GM18861 (cell line): ENCODE measurements around the gene SUPT3H.
A peak's percentile ranks its signal among the peaks of the same experiment; 100 is the strongest.
"Not testable (repeated sequence)": the region's sequence is repeated elsewhere in the genome, so short reads cannot be mapped to it uniquely, and the experiment has no call there.

ENCODE experiments used
- ATAC-seq: cut with Tn5 transposase; IDR thresholded peaks from one replicate; pipeline ENCODE4 v1.9.1; 2021; ENCODE audit not compliant: unreplicated experiment

The SUPT3H gene

DNA sequence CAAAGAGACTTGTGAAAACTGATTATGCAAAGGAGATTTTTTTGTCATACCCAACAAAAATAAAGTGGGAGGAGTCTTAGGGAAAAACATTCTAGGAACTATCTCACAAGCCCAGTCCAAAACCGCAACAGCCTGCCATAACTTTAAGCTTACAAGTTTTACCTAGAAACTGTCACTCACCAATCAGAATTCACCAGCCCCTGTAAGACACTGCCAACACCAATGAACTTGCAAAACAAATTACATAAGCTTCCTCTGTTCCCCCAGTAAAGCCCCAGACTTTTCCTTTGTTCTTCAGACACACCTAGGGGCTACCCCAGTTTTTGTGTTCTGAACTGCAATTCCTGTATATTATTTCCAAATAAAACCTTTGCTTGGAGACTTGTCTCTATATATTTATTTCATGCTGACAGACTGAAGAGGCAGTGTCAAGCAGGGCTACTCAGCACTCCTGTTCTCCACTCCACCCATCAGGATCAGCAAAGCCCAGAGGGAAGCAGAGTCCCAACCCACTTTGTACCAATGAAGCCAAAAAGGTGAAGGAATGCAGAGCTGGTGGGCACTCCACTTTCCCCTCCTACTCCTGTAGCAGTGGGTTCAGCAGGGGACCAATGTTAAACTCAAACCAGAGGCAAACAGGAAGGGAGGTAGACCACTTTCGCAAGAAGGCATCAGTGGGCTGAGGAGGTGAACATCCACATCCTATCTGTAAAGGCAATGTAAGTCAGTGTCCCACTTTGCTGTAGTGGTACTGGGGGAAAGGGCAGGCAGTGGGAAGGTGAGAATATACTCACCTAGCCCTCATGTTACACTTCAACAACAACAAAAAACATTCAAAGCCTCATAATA lies 192.1 kb downstream of the SUPT3H start:
- ATAC-seq, result no peak

DNA sequence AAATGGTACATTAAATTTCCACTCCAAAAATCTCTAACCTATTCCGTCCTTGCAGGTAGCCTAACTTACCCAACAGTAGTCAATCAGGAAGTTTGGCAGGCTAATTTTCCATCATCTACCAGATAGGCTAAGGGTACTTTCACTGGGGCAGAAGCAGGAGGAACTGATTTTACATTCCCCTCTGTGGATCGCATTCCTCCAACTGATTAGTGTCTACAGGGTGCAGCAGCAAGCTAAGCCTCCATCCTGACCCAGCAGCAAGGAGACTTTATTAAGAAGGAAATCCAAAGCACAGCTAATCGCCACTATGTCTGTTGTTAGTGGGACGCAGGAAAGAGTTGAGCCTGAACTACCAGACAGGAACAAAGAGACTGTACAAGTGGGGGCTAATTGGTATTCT lies 192.8 kb downstream of the SUPT3H start:
- no peak for ATAC-seq

DNA sequence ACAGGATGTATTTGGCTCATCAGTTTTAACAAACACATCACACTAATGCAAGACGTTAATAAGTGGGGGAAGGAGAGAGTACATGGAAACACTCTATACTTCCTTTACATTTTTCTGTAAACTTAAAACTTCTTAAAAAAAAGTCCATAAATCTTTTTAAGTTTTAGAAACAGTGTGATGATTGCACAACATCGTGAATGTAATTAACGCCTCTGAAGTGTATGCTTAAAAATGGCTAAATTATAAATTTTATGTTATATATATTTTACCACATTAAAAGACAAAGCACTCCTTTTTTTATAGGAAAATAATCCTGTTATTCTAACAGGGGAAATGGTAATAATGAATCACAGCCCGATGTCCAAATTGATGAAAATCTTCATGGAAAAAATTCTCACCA lies 193.7 kb downstream of the SUPT3H start:
- no peak for ATAC-seq

DNA sequence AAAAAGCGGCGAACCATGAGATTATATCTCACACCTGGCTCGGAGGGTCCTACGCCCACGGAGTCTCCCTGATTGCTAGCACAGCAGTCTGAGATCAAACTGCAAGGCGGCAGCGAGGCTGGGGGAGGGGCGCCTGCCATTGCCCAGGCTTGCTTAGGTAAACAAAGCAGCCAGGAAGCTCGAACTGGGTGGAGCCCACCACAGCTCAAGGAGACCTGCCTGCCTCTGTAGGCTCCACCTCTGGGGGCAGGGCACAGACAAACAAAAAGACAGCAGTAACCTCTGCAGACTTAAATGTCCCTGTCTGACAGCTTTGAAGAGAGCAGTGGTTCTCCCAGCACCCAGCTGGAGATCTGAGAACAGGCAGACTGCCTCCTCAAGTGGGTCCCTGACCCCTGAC lies 201.4 kb downstream of the SUPT3H start:
- not testable (repeated sequence) for ATAC-seq

DNA sequence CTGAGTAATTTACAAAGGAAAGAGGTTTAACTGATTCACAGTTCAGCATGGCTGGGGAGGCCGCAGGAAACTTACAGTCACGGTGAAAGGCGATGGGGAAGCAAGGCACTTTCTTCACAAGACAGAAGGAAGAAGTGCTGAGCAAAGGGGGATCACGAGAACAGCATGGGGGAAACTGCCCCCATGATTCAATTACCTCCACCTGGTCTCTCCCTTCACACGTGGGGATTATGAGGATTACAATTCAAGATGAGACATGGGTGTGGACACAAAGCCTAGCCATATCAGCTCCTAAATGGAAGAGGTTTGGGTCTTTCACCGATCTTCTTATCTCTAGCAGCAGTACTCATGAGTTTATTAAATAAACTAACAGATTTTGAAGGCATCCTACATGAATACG lies 202.5 kb downstream of the SUPT3H start:
- no peak for ATAC-seq

DNA sequence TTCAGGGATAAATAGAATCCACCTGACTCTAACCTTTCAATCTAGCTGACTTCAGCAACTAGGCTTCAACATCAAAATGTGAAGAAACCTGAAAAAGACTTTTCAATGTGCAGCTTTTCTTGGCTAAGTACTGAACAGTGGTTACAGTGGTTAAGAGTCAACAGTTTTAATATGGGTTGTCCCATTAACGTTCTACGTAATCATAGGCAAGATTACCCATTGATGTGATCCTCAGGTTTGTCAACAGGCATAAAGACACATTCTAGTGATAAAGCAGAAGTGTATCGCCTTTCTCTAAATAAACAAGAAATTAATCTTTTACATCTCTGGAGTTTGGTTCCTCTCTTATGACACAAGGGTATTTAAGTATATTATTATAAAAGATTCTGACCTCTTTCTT lies 203.7 kb downstream of the SUPT3H start:
- ATAC-seq, result no peak

DNA sequence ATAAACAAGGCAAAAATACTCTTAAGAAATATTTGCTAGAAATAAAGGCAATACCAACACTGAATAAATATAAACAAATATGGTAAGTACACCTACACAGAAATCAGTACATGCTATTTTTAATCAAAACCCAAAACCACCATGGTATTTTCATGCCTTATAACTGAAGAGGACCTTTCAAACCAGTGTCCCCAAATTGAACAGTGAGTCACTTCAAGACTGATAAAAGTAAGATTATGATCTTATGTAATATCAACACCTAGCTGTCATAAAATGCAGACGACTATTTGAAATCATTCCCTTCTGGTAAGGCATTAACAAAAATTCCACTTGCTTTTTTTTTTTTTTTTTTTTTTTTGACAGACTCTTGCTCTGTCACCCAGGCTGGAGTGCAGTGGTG lies 206.4 kb downstream of the SUPT3H start:
- no peak for ATAC-seq

DNA sequence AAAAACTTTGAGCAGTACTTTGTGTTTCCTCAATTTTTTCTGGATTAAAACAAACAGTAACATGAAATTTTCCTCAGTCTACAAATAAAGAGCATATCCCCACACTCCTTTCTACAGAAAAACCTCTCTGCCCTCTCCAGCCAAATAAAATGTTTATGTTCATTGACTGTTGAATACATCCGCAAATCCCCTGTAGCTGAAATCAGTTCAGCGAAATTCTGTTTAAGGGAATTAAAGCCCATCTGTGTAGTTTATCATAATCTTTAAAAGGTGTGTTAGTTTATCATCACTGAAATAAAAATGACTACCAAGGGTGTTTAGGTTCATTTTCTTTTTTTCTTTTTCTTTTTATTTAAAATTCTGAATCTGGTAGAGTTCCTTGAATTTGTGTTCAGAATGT lies 207.4 kb downstream of the SUPT3H start:
- no peak for ATAC-seq

DNA sequence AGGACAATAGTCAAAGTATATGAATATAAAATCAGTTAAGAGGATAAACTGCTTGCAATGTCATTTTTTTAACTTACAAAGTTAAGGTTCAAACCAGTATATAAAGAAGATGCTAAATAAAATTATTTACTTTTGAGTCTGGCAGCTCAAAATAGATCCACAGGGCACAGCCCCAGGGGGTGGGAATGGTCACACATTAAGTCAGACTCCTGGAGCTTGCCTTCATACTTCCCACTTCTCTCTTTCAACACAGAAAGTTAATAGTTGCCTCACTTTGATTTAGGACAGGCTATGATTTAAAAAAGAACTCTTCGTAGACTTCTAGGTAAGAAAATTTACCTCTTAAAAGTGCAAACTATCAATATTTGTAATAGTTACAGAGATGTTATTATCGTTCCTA lies 207.9 kb downstream of the SUPT3H start:
- ATAC-seq, result no peak

DNA sequence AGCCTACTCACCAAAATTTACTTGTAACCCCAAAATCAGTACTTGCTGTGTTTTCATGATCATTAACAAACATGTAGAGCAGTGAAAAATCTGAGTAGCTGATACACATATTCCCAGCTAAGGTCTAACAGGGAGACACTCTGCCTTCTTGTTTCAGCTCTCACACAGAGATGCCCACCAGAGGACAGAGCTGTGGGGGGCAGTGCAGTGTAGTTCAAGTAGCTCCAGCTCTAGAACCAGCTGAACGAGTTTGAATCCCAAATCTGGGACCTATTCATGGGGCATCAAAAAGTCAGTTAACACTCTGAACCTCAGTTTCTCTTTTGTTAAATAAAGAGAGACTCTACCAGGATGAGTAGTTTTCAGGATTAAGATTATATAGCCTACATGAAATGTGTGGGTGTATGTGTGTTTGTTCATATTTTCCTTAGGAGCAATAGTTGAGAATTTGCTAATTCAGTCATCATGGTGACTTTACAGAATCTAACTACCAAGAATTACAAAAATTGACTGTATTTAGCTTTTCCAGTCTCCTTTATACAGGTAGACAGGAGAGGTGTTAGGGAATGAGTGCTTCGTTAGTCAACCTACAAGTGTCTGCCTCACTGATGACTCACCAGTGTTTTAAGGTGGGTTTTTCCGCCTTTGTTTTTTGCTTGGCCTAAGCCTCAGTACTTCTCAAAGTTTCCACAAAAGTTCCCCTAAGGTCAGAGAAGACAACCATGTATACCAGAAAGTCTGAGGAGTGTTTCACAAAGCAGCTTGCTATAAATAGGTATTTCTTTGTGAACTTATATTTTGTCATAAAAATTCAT lies 213.6 kb downstream of the SUPT3H start:
- peak; percentile 63 for ATAC-seq

DNA sequence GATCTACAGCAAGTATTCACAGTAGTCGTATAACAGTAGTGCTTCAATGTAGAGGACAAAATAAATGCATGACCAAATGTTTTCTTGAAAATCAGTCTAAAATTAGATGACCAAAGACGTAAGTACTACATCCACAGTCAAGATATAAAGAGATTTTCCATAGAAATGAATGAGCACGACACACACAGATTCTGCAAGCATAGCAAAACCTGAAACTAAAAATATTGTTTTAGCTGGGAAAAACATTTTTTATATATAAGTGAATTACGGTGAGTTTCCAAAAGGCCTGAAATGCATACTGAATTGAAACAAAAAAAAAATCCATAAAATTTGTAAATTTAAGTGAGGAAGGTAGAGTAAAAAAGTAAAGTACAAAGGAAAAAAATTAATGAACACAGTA lies 217.4 kb downstream of the SUPT3H start:
- no peak for ATAC-seq

DNA sequence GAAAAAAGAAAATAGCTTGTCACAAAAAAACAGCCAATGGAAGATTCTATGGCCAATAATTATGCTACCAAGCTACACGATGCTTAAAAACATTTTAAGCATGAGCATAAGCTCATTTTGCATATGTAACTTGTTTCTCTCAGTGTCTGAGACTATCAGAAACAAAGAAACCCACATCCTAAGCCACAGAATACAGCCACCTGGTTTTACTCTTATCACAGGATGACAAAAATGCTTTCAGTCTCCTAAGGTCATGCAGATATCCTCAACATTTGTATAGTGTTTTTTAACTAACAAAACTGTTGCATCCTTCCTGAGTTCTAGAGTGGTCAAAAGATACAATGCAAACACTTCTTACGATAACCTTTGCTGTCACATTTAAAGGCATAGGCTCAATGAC lies 221.7 kb downstream of the SUPT3H start:
- peak; percentile 97 for ATAC-seq

DNA sequence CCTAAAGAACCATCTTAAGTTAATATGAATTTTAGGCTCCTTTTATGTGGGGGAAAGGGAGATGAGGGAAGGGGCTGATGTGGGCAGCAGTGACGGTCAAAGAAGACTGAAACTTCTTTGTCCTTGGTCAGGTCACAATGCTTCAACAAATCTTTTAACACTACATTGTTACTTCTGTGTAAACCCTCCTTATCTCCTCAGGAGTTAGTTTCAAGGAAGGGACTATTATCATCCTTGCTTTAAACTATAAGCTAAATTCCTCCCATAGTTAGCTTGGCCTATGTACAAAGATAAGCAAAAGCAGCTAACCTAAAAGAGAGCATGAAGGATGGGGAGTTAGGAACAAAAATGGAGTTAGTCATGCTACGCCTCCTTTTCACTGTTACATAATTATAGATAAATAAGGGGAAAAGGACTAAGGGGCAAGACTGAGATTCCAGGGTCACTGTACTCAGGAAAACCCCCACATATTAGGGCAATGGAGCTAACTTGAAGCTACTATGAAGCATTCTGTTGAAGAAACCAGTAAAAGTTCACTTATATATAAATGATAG lies 222.3 kb downstream of the SUPT3H start:
- ATAC-seq, result no peak

DNA sequence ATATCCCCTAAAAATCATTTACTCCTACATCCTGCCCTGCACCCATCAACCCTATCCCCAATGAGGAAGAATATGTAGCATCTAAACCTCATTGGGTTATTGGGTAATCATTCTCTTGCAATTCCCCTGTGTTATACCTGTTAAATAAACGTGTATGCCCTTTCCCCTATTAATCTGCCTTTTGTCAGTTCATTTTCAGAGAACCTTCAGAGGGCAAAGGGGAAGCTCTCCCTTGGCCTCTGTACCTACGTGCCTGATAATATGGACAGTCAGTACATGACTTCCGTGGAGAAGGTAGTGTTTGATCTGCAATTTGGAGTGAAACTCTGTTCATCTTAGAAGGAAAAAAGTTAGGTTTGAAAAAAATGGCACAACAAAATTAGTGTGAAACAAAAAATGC lies 223.1 kb downstream of the SUPT3H start:
- ATAC-seq, result no peak

DNA sequence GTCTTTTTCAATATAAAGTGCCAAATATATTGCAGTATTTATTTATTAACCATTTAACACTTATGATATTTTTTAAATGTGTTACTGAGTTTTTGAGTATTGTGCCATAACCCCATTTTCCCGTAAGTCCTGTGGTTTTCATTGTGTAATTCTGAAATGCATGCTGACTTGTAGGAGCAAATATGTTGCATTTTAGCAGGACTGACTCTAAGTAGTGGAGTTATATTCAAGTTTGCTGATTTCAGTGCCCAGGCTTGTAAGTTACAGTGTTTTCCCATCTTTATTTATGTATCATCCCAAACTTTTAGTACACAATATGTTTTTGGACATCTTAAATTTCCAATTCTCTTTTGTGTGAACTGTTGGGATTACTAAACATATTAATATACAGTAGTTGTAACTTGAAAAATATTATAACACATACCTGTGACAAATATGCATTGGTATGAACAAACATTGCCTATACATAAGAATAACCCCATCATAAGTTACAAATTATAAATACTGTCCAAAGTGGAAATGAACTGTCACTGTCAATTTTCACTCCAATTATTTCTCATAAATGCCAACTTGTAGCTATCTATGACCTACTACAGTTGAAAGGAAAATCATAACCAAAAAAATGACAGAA lies 228.9 kb downstream of the SUPT3H start:
- no peak for ATAC-seq

DNA sequence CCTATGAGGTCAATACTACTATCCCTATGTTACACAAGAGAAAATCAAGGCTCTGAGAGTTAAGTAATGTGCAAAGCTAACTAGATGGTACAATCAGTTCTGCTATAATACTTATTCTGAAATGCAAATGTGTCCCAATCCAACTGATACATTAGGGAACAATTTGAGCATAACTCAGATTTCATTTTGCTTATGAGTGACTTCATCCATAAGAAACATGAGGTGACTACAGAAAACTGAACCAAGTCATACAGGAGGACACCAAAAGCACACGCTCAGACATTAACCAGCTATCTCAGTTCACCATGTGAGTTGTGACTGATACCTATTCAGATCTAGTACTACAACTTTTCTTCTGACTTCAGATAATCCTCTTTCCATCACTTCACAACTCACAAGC lies 229.5 kb downstream of the SUPT3H start:
- ATAC-seq, result no peak

DNA sequence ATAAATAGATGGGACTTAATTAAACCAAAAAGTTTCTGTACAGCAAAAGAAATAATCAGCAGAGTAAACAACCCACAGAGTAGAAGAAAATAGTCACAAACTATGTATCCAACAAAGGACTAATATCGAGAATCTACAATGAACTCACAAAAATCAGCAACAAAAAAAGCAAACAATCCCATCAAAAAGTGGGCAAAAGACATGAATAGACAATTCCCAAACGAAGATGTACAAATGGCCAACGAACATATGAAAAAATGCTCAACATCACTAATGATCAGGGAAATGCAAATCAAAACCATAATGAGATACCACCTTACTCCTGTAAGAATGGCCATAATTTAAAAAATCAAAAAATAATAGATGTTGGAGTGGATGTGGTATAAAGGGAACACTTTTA lies 232.1 kb downstream of the SUPT3H start:
- not testable (repeated sequence) for ATAC-seq

DNA sequence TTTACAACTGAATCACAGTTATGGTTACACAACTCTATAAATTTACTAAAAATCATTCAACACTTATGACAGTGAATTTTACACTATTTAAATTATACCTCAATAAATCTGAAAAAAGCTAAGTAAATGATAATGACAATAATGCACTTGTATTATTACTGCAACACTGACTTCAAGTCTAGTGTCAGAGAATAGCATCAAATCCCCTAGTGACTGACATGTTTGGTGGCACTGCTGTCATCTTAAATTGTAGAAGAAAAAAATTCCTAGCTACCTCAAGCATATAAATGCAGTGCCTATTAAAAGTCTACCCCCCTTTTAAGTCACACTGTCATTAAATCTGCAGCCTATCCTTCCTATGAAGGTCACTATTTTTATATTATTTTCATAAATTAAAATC lies 239.0 kb downstream of the SUPT3H start:
- no peak for ATAC-seq

DNA sequence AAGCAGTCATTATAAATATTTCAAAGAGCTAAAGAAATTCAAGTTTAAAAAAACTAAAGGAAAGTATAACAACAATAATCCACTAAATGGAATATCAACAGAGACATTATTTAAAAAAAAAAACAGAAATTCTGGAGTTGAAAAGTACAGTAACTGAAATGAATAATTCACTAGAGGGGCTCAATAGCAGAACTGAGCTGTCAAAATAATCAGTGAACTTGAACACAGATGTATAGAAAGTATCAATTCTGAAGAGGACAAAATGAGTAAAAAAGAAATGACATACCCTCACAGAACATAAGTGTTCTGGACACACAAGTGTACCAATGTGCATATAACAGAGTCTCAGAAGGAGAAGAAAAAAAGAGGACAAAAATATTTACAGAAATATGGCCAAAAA lies 241.2 kb downstream of the SUPT3H start:
- no peak for ATAC-seq

DNA sequence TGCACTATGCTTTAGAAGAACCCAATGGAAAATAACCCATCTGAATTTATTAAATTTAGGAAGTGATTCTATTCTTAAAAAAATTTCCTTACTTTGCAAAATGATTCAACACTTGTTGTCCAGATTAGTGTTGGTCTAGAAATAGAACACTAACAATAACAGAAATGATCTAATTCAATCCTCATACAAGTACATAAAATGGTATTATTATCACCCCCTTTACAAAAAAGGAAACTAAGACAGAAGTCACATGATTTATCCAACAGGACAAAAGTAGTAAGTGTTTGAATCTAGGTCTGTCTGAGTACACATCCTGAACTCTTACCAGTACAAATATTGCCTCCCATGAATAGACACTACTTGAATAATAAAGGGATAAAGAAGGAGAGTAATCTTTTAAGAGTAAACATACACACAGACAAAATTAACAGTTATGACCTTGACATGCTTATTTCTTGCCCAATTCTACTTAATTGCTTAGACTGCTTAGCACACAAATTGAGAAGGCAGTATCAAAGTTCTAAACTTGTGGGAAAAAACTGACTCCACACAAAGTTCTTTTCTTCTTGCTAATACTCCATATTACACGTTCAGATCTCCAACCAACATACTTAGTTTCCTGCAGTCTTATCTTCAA lies 245.0 kb downstream of the SUPT3H start:
- no peak for ATAC-seq

DNA sequence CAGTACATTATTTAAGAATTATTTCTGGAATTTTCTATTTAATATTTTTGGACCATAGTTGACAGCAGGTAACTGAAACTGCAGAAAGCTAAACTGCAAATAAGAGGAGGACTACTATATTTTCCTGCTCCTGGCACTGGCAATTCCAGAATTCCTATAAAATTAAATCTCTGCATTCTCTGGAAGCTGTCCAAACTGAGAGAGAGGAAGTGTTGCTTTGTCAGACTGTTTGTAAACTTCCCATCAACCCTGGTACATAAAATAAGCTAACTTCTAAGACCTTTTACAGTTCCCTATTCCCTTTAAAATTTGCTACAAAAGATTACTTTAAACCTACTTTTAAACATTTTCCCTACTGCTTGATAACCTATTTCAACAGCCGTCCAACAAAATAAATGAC lies 245.7 kb downstream of the SUPT3H start:
- no peak for ATAC-seq
